Measurements from ENCODE around the gene GARS1. TPM values are rescaled to one million over a fixed set of nuclear protein-coding genes. Genes with fewer than 3 reads are reported as not detected.

Gene GARS1
- total RNA-seq, 1 experiment from 2014 or later: 380 TPM

DNA sequence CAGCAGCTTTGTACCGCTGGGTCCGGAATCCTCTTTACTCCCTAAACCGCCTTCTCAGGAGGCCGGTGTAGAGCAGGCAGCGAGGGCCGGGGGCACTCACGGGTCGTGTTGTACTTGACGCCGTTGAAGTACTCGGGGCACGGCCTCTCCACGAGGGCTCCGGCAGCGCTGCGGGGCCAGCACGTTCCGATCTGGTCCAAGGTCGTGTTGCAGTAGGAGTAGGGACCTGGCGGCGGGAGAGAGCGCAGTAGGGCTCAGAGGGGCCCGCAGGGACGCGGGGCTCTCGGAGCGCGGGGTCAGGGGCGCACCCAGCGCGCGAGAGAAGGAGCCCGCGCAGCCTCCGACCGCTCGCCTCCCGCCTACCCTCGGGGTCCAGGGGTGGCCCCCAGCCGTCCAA is 87.1 kb downstream of the GARS1 start:
- H3K4me1 Mint-ChIP-seq (ENCODE audit: low read depth, unreplicated experiment): peaks cover 6% of the 10 kb centered on the region

GRCh38 chr7:30682212-30683083 is 87.8 kb downstream of the GARS1 start, which contains the start of gene CRHR2:
Gene CRHR2 (minus strand): TSS chr7:30682456. CDS start chr7:30682280, 176 bp downstream.
- BruUV-seq (replicated peaks): no TSS peak
- TF ChIP-seq, protein P1, sequence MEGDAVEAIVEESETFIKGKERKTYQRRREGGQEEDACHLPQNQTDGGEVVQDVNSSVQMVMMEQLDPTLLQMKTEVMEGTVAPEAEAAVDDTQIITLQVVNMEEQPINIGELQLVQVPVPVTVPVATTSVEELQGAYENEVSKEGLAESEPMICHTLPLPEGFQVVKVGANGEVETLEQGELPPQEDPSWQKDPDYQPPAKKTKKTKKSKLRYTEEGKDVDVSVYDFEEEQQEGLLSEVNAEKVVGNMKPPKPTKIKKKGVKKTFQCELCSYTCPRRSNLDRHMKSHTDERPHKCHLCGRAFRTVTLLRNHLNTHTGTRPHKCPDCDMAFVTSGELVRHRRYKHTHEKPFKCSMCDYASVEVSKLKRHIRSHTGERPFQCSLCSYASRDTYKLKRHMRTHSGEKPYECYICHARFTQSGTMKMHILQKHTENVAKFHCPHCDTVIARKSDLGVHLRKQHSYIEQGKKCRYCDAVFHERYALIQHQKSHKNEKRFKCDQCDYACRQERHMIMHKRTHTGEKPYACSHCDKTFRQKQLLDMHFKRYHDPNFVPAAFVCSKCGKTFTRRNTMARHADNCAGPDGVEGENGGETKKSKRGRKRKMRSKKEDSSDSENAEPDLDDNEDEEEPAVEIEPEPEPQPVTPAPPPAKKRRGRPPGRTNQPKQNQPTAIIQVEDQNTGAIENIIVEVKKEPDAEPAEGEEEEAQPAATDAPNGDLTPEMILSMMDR (IDR thresholded peaks at IDR 0.05; ENCODE audit: insufficient read depth in 1 of 2, low read depth in 1 of 2, low read length in 1 of 2, severe bottlenecking in 1 of 2, unreplicated experiment in 1 of 2): no peak
- CTCF ChIA-PET: no interaction called here
- Mint-ChIP-seq H3K4me1 (ENCODE audit: low read depth, unreplicated experiment) (peaks cover 6% of the 10 kb centered on the region), H3K4me3 (ENCODE audit: unreplicated experiment) (no peak within 1 kb of the TSS), H3K9me3 (ENCODE audit: unreplicated experiment) (no peaks in the 10 kb centered on the region), H3K27ac (ENCODE audit: unreplicated experiment) (no peak within 1 kb of the TSS), H3K36me3 (ENCODE audit: insufficient read depth, unreplicated experiment) (no peaks in the 10 kb centered on the region), H3K27me3 (ENCODE audit: insufficient read depth, unreplicated experiment) (peaks cover 7% of the 10 kb centered on the region)
- DNase-seq: no peak
- H3K4me1 ChIP-seq: peaks cover 9% of the 10 kb centered on the region; the same call in 1 of the 2 replicates
- H3K4me3 ChIP-seq (ENCODE audit: low read depth, low read length): no peak within 1 kb of the TSS
- POLR2A ChIA-PET: no interaction called here
- intact Hi-C loops (cut with micrococcal nuclease; ENCODE audit: unreplicated experiment): loop anchor here (5.0 kb wide), 1 partner anchor 60 kb away; no protein-coding TSS in a partner anchor
- no peaks in the 10 kb centered on the region for H3K36me3 ChIP-seq (ENCODE audit: control insufficient read depth, insufficient read depth, low read length)
- H3K27me3 ChIP-seq (replicated peaks; ENCODE audit: control insufficient read depth, insufficient read depth, low read length): no peaks in the 10 kb centered on the region
- no peaks in the 10 kb centered on the region for H3K9me3 ChIP-seq

More for the DNA sequence above, 87.1 kb downstream of the GARS1 start:
- POLR2A ChIA-PET: no interaction called here
- peaks cover 11% of the 10 kb centered on the region for H3K27me3 Mint-ChIP-seq (ENCODE audit: insufficient read depth, unreplicated experiment)
- no peak overlapping the region for H3K4me3 ChIP-seq (ENCODE audit: low read depth, low read length)
- peaks cover 9% of the 10 kb centered on the region; the same call in 1 of the 2 replicates for H3K4me1 ChIP-seq
- H3K36me3 Mint-ChIP-seq (ENCODE audit: insufficient read depth, unreplicated experiment): no peaks in the 10 kb centered on the region
- H3K27me3 ChIP-seq (replicated peaks; ENCODE audit: control insufficient read depth, insufficient read depth, low read length): no peaks in the 10 kb centered on the region
- H3K9me3 Mint-ChIP-seq (ENCODE audit: unreplicated experiment): no peaks in the 10 kb centered on the region
- BruUV-seq (replicated peaks): no TSS peak
- intact Hi-C loops (cut with micrococcal nuclease; ENCODE audit: unreplicated experiment): loop anchor here (5.0 kb wide), 1 partner anchor 60 kb away; no protein-coding TSS in a partner anchor
- no peaks in the 10 kb centered on the region for H3K9me3 ChIP-seq
- CTCF ChIA-PET: no interaction called here
- no peak overlapping the region for H3K4me3 Mint-ChIP-seq (ENCODE audit: unreplicated experiment)
- no peaks in the 10 kb centered on the region for H3K36me3 ChIP-seq (ENCODE audit: control insufficient read depth, insufficient read depth, low read length)
- TF ChIP-seq, protein P1 (IDR thresholded peaks at IDR 0.05; ENCODE audit: insufficient read depth in 1 of 2, low read depth in 1 of 2, low read length in 1 of 2, severe bottlenecking in 1 of 2, unreplicated experiment in 1 of 2): no peak
- no peak for DNase-seq
- H3K27ac Mint-ChIP-seq (ENCODE audit: unreplicated experiment): no peak overlapping the region

GRCh38 chr7:30683306-30683705 is 88.6 kb downstream of the GARS1 start:
- ChIA-PET CTCF (no interaction called here), POLR2A (no interaction called here)
- peaks cover 6% of the 10 kb centered on the region for H3K4me1 Mint-ChIP-seq (ENCODE audit: low read depth, unreplicated experiment)
- no peaks in the 10 kb centered on the region for H3K36me3 ChIP-seq (ENCODE audit: control insufficient read depth, insufficient read depth, low read length)
- H3K27me3 Mint-ChIP-seq (ENCODE audit: insufficient read depth, unreplicated experiment): peaks cover 7% of the 10 kb centered on the region
- intact Hi-C loops (cut with micrococcal nuclease; ENCODE audit: unreplicated experiment): loop anchor here (5.0 kb wide), 1 partner anchor 59 kb away; no protein-coding TSS in a partner anchor
- no peaks in the 10 kb centered on the region for H3K27me3 ChIP-seq (replicated peaks; ENCODE audit: control insufficient read depth, insufficient read depth, low read length)
- no peak for DNase-seq
- TF ChIP-seq, protein P1 (IDR thresholded peaks at IDR 0.05; ENCODE audit: insufficient read depth in 1 of 2, low read depth in 1 of 2, low read length in 1 of 2, severe bottlenecking in 1 of 2, unreplicated experiment in 1 of 2): no peak
- H3K4me1 ChIP-seq: peaks cover 9% of the 10 kb centered on the region; the same call in 1 of the 2 replicates
- H3K9me3 Mint-ChIP-seq (ENCODE audit: unreplicated experiment): no peaks in the 10 kb centered on the region
- no TSS peak for BruUV-seq (replicated peaks)
- no peak overlapping the region for H3K4me3 ChIP-seq (ENCODE audit: low read depth, low read length)
- H3K4me3 Mint-ChIP-seq (ENCODE audit: unreplicated experiment): no peak overlapping the region
- H3K36me3 Mint-ChIP-seq (ENCODE audit: insufficient read depth, unreplicated experiment): no peaks in the 10 kb centered on the region
- no peak overlapping the region for H3K27ac Mint-ChIP-seq (ENCODE audit: unreplicated experiment)
- H3K9me3 ChIP-seq: no peaks in the 10 kb centered on the region

Other genes starting within 250 kb of the GARS1 start
- gene NOD1, start 116.1 kb upstream of the GARS1 start, total RNA-seq (2022): 5.4 and 7.0 TPM in 2 replicates
- 75.2 and 78.7 TPM in 2 replicates for gene GGCT, start 90.0 kb upstream of the GARS1 start, total RNA-seq (2022)
- gene CRHR2, start 87.6 kb downstream of the GARS1 start, total RNA-seq (2022): not detected in 2 replicates
- gene INMT, start 157.3 kb downstream of the GARS1 start, total RNA-seq (2022): 2.2 and 3.3 TPM in 2 replicates
- gene MINDY4, start 176.5 kb downstream of the GARS1 start, total RNA-seq (2022): 2.0 and 2.1 TPM in 2 replicates